ENCODE measurements around the gene DLG5. TPM values are rescaled to one million over a fixed set of nuclear protein-coding genes. Genes with fewer than 3 reads are reported as not detected.

Gene DLG5
- total RNA-seq, 1 donor from 2014 or later: 9.3 TPM

- DNase-seq (ENCODE audit: low spot score): no peak
- ATAC-seq: no peak
Observed at GRCh38 chr10:77872947-77873535, 53.5 kb downstream of the DLG5 start.

- DNase-seq (ENCODE audit: low spot score) (no peak), ATAC-seq (no peak)
Observed at GRCh38 chr10:77872151-77872946, 54.2 kb downstream of the DLG5 start.

- no peak for ATAC-seq
- DNase-seq (ENCODE audit: low spot score): no peak
Observed at GRCh38 chr10:77869626-77870420, 56.7 kb downstream of the DLG5 start.

- DNase-seq (ENCODE audit: low spot score): no peak
- no peak for ATAC-seq
Observed at GRCh38 chr10:77868523-77868922, 58.0 kb downstream of the DLG5 start.

- DNase-seq (ENCODE audit: low spot score) (no peak), ATAC-seq (no peak)
Observed at GRCh38 chr10:77867124-77867719, 59.3 kb downstream of the DLG5 start.

GRCh38 chr10:77866598-77866997 is 60.0 kb downstream of the DLG5 start:
- DNase-seq (ENCODE audit: low spot score) (no peak), ATAC-seq (no peak)

- DNase-seq (ENCODE audit: low spot score) (no peak), ATAC-seq (no peak)
Observed at GRCh38 chr10:77865580-77866324, 60.8 kb downstream of the DLG5 start.

- DNase-seq (ENCODE audit: low spot score) (no peak), ATAC-seq (no peak)
Observed at GRCh38 chr10:77864151-77864851, 62.3 kb downstream of the DLG5 start.

GRCh38 chr10:77863446-77863845 is 63.1 kb downstream of the DLG5 start:
- DNase-seq (ENCODE audit: low spot score) (no peak), ATAC-seq (no peak)

GRCh38 chr10:77862595-77862994 is 64.0 kb downstream of the DLG5 start:
- ATAC-seq: no peak
- DNase-seq (ENCODE audit: low spot score): no peak

- ATAC-seq (no peak), DNase-seq (ENCODE audit: low spot score) (no peak)
Observed at GRCh38 chr10:77861366-77861765, 65.2 kb downstream of the DLG5 start.

GRCh38 chr10:77859865-77860282 is 66.7 kb downstream of the DLG5 start:
- ATAC-seq (no peak), DNase-seq (ENCODE audit: low spot score) (no peak)

- ATAC-seq (no peak), DNase-seq (ENCODE audit: low spot score) (no peak)
Observed at GRCh38 chr10:77859200-77859864, 67.2 kb downstream of the DLG5 start.

- ATAC-seq (peak; percentile 85), DNase-seq (ENCODE audit: low spot score) (peak; percentile 59)
Observed at GRCh38 chr10:77857272-77857671, 69.3 kb downstream of the DLG5 start.

GRCh38 chr10:77856566-77856965 is 70.0 kb downstream of the DLG5 start:
- ATAC-seq: no peak
- no peak for DNase-seq (ENCODE audit: low spot score)

- DNase-seq (ENCODE audit: low spot score): no peak
- ATAC-seq: no peak
Observed at GRCh38 chr10:77855404-77856155, 71.0 kb downstream of the DLG5 start.

GRCh38 chr10:77854115-77854514 is 72.4 kb downstream of the DLG5 start:
- no peak for ATAC-seq

GRCh38 chr10:77853256-77853655 is 73.3 kb downstream of the DLG5 start:
- no peak for DNase-seq (ENCODE audit: low spot score)
- ATAC-seq: no peak

More at GRCh38 chr10:77854115-77854514, 72.4 kb downstream of the DLG5 start:
- no peak for DNase-seq (ENCODE audit: low spot score)

All from left lobe of liver (tissue), 2 donors.